A172 (cell line): ENCODE data around the gene MAP3K20. TPM values are rescaled to one million over a fixed set of nuclear protein-coding genes. Genes with fewer than 3 reads are reported as not detected.
"Not testable (repeated sequence)": the region's sequence is repeated elsewhere in the genome, so short reads cannot be mapped to it uniquely, and the experiment has no call there.

Experiments
- DNase-seq: peaks from one replicate; pipeline ENCODE4 v3.0.0-alpha.2; 2015; ENCODE audit warnings: low spot score
- total RNA-seq: library from RNA; depleted of rRNA; stranded (reverse); fragments of >200 nt; shearing (Covaris generic); gene quantifications from 2 replicates; pipeline ENCODE4 v1.2.3, GENCODE V29; 2014

Gene MAP3K20
- total RNA-seq, 1 experiment from 2014 or later = 51.4 TPM

DNA sequence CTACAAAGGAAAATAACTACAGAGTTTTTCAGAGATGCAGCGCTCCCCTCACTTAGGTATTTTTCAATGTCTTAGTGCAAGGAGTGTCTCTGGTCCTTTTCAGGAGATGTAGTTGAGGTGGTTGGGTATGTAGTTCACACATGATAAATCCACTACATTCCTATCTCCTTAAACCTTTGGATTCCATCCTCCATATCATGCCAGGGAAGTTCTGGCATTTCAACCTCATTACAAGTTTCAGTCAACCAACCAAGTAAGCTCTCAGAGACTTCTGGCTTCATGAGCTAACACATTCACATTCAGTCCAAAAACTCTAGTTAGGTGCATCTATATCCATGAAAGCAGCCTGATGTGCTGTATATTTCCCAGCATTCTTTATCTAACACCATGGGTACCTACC lies 47.3 kb downstream of the MAP3K20 start:
- no peak for DNase-seq

DNA sequence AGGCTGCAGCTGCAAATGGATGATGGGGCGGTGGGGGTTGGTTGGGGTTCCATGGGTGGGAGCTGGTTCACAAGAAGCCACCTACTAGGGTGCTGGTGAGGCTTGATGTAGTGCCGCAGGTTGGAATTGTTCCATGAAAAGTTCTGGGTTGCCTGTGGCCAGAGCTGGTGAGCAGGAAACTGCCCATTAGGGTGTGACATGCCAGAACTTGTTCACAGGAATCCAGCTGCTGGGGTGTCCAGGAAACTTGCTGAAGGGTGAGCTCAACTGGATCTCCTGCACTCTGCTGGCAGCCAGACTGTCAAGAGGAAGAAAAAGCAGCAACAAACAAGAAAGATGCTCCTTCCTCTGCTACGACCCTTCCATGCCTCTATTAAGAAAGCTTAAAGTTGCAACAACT lies 48.8 kb downstream of the MAP3K20 start:
- peak; percentile 49 for DNase-seq

DNA sequence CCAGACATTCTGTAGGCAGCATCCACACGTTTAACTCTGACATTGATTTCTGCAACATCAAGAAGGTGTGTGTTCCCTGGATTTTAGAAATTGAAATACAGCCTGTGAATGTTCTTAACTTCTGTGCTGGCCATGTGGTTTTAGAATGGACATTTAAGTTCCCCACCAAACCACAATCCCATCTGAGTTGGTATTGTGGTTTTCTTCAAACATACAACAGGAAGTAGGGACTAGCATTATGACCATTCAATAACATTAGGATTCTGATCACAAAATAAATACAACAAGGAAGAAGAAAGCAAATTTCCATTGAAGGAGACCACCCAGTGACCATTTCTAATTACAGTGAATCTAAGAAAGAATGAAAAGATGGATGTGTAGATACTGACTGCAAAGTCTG lies 51.2 kb downstream of the MAP3K20 start:
- DNase-seq = peak; percentile 43

DNA sequence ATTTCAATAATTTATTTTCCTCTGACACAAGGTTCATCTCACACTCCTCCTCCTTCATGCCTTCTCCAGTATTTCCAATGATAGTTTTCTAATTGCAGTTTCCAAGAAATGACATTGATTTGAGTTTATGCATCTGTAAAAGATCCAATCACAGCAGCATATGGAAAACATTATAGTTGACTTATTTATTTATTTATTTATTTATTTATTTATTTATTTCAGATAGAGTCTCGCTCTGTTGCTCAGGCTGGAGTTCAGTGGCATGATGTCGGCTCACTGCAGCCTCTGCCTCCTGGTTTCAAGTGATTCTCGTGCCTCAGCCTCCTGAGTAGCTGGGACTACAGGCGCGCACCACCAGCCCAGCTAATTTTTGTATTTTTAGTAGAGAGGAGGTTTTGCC lies 52.5 kb downstream of the MAP3K20 start:
- not testable (repeated sequence) for DNase-seq

DNA sequence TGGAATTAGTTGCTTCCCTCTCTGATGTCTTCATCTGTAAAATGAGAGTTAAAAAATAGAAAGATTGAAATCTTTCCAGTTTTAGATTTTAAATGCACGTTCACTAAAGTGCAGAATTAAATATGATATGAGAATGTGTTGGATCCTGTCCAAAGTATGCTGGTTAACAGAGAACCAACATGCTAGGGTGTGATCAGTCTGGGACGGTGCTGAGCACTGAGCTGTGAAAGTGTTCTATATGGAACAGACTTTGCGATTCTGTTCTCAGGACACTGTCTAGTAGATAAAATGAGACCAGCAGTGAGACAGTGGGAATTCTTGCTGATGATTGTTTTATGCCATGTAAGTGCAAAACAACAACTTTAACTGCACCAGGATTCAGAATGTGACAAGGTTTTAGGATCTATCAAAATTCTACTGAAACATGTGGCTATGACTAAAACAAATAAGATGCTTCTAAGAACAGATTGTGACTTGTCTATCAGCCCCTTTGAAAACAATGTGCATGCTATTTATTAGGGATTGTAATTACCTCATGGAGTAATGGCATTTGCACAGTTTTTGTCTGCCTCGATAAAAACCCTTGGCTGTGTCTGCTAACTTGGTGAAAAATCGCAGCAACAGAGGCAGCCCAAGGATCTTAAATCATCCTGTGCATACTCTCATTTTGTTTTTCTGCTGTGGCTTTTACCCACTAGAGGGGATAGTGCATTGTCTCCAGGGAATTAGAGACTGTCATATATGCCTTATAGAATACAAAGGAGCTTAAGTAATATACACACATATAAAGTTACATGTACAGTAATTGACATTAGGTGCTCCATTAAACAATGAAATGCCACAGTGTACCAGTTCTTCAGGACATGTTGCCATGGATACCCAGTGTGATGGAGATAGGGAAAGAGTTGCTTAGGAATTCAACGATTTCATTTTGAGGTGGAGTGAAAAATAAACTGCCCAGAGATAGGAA lies 55.1 kb downstream of the MAP3K20 start:
- DNase-seq = no peak

DNA sequence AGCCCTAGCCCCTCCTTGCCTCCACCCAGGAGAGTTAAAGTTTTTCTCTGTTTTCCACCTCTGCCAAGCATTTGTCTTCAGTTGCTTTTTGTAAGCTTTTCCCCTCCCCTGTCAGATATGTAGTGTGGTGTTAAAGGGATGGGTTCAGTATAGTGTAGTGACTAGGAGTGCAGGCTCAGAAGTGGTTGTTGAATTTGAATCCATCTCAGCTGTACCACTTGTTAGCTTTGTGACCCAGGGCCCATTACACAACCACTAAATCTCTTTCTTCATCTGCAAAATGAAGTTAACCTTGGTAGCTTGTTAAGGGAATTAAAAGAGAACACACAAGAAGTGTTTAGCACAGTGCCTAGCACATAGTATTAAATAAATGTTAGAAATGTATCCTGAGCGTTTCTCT lies 56.9 kb downstream of the MAP3K20 start:
- no peak for DNase-seq

DNA sequence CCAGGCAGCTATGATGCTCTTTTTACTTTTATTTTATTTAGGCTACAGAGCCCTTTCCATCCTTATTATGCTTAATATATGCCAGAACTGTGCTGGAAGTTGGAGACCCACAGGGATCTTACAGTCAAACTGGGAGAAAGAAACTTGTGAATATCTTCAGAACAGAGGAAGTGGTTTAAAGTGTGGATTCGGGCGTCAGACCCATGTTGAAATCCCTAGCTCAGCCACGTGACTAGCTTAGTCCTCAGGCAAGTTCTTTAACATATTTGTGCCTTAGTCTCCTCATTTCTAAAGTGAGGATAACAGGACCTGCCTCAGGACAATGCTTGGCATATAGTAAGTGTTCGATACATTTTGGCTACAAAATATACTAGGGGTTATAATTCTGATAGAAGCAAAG lies 59.1 kb downstream of the MAP3K20 start:
- DNase-seq = no peak

DNA sequence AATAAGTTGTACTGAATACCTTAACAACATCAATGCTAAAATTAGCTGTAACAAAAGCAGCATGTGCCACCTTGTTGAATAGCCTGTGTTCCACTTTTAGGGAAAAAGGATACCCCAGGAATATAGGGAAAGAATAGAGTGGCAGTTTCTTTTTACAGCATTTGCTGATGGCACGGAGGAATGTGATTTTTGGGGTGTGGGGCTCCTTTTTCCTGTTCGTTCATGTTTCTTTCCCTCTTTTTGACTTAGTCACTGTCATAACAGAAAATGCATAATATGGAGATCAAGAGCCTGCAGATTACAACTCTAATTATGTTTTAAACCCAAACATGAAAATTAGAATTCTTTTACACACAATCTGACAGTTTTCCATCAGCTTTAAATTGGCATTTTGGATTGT lies 60.4 kb downstream of the MAP3K20 start:
- DNase-seq = no peak

GRCh38 chr2:173136599-173136998 lies 61.0 kb downstream of the MAP3K20 start:
- no peak for DNase-seq

DNA sequence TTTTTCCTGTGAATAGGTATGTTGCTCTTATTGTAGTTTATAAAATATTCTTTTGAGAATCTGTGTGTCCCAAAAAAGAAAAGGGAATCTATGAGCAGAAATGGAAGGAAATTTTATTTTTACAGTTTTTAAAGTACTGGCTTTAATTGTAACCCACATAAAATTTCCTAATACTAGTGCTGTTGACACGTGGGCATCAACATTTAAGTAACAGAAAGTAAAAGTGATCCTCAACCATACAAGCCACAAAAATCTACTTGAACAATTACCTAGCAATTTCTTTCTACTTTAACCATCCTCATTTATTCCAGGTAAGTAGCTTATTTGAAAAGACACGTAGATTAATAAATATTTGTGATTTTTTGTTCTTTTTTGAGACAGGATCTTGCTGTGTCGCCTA lies 62.0 kb downstream of the MAP3K20 start:
- no peak for DNase-seq

DNA sequence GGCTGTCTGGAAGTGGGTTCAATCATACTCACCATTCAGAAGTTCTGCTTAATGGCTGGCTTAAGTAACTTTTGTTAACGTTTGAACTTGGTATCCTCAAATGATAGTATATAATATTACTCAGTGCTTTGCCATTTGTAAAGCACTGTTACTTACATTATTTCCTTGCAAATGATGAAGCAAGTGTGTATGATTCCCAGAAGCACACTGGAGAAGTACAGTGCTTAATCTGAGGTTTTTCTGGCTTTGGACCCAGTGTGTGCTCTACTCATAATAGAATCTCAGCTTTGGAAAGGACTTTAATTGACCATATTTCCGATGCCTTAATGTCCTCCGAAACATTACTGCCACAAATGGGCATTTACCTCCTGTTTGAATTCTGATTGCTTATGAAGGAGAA lies 63.3 kb downstream of the MAP3K20 start:
- DNase-seq = no peak

DNA sequence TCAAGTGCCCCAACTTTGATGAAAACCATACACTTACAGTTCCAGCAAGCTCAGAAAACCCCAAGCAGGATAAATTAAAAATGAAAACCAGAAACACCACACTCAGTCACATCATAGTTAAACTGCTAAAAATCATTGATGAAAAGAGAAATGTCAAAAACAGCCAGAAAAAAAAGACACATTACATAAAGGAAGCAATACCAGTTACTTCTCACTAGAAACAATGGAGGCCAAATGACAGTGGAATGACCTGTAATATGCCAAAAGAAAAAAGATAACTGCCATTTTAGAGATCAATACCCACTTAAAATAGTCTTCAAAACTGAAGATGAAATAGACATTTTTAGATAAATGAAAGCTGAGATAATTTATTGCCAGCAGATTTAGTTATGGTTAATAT lies 66.0 kb downstream of the MAP3K20 start:
- DNase-seq = no peak

- DNase-seq = no peak
These were observed 69.8 kb downstream of the MAP3K20 start for GRCh38 chr2:173145454-173145853.

GRCh38 chr2:173146590-173146989 lies 70.9 kb downstream of the MAP3K20 start:
- no peak for DNase-seq

DNA sequence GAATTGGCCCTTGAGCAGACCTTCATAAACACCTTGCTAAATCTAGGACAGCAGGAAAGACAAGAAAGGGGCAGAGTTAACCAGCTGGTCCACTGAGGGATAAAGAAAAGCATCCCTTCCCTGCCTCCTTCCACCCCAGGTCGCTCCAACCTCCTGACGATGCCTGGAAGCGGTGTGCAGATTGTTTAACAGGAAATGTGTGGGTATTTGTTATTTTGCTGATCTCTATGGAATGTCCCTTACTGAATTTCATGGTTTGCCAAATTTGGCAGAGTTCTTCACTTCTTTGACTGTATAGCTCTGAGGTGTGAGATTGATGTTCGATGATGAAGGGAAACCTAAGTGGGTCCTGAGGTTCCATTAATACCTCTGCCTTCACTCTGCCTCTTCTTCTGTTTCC lies 72.9 kb downstream of the MAP3K20 start:
- peak; percentile 22 for DNase-seq

- no peak for DNase-seq
These were observed 73.8 kb downstream of the MAP3K20 start for GRCh38 chr2:173149491-173149890.

GRCh38 chr2:173150087-173150486 lies 74.4 kb downstream of the MAP3K20 start:
- peak; percentile 45 for DNase-seq

DNA sequence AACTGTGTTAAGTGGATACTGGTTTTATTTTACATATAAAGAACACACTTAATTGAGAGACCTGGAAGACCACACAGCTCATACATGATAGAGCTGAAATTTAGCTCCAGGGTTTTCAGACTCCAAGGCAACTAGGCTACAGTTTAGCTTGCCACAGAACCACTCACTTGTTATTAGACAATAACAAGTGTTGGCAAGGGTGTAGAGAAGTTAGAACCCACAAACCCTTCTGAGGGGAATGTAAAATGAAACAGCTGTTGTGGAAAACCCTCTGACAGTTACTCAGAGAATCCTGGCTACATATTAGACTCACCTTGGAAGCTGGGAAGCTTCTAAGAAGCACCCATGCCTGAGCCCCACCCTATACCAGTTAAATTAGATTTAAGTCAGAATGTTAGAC lies 75.3 kb downstream of the MAP3K20 start:
- no peak for DNase-seq

- DNase-seq = peak; percentile 83
These were observed 76.2 kb downstream of the MAP3K20 start for GRCh38 chr2:173151671-173152401.

DNA sequence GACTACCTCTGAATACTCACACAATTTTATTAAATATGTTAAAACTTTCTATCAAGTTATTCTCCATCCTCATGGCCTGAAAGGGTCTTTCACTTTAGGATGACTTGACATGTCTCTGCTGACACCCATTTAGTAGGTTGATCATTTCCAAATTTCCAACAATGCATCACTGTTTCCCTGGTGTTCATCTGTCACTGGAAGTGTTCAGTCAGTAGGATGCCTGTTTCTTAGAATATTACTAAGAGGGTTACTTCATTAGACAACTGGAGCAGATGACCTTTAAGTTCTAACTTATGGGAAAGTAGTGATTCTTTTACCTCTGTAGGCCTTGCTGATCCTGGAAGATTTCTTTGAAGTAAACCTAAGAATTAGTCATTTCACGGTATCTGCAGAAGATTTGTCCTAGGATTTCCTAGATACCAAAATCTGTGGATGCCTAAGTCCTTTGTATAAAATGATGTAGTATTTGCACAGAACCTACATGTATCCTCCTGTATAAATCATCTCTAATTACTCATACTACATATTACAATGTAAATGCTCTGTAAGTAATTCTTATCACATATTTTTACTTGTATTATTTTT lies 77.7 kb downstream of the MAP3K20 start:
- no peak for DNase-seq

DNA sequence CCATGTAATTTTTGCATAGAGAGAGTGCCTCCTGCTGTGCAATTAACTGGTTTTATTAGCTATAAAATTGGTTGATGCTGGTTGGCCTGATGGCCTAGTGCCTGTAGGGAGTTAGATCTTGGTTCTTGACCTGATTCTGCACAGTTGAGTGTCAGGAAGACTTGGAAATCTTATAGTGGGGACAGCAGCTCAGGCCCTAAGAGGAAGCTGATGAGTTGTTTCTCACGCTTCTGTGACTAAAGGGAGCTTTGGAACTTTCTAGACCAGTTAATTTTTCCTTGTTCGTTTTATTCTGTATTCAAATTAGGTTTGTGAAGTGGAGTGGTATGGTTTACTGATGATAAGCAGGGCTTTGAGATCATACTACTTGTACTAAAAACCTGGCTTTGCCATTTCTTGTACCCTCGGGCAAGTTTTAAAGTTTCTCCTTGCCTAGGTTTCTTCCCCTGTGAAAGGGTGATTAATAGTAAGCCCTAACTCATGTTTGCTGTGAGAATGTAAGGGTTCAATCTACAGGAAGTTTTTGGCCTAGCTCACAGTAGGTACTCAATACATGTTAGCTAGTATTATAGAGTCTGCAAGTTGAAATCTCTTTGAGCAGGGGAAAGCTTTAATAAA lies 82.1 kb downstream of the MAP3K20 start:
- no peak for DNase-seq

- peak; percentile 90 for DNase-seq
These were observed 84.3 kb downstream of the MAP3K20 start for GRCh38 chr2:173159791-173160463.
